ENCODE results near the gene ARID1B. TPM values are rescaled to one million over a fixed set of nuclear protein-coding genes. Genes with fewer than 3 reads are reported as not detected.

Gene ARID1B
- total and polyA plus RNA-seq, 2 of the 4 experiments (the other 2 are of a cell fraction), result 14.5 to 20.1 TPM

GRCh38 chr6:156952401-156952800 is 175.2 kb downstream of the ARID1B start:
- 73% methylated on average over 3 of the region's 5 CpGs; no CpG with 5 or more reads in 1 of the 2 experiments for WGBS, 2 experiments (ENCODE audit: extremely low coverage in 2 of 2, insufficient read length in 1 of 2)
- H3K27ac ChIP-seq (ENCODE audit: insufficient read depth, low read length), result peak overlapping the region; percentile 1; the same call in 1 of the 2 replicates
- H3K9me1 ChIP-seq (ENCODE audit: insufficient read depth, low read length), result peaks cover 22% of the 10 kb centered on the region
- no peak overlapping the region for H4K8ac ChIP-seq (ENCODE audit: low read depth in 2 of 2, low read length in 2 of 2)
- H4K20me1 ChIP-seq (ENCODE audit: insufficient read depth, low read length), result peaks cover 19% of the 10 kb centered on the region; the same call in 1 of the 2 replicates
- H2BK15ac ChIP-seq (ENCODE audit: low read depth, low read length), result peak overlapping the region; percentile 11; the same call in 2 of the 3 replicates
- no peak overlapping the region; the same call in 1 of the 2 replicates for H3K23ac ChIP-seq (ENCODE audit: low read depth, low read length)
- peaks cover 34 to 64% of the 10 kb centered on the region in 2 experiments for H3K79me1 ChIP-seq (ENCODE audit: low read depth in 1 of 2, low read length in 2 of 2)
- intact Hi-C loops (cut with micrococcal nuclease) (loop anchor here (2.0 to 10.0 kb wide), 4 partner anchors 70 to 322 kb away; no protein-coding TSS in a partner anchor), in situ Hi-C loops (cut with MboI; ENCODE audit: low sequenced_read_pairs) (loop anchor here (10.0 kb wide), 1 partner anchor 168 kb away; no protein-coding TSS in a partner anchor), dilution Hi-C loops (cut with HindIII; ENCODE audit: low sequenced_read_pairs, unreplicated experiment) (no loop called here)
- no peaks in the 10 kb centered on the region for H3K36me3 ChIP-seq (ENCODE audit: control insufficient read depth, insufficient read depth, low read length)
- no peak overlapping the region for H3K4me3 ChIP-seq (ENCODE audit: insufficient read depth, low read depth, low read length)
- no peaks in the 10 kb centered on the region for H3K27me3 ChIP-seq (ENCODE audit: control insufficient read depth, insufficient read depth, low read length)
- no peak overlapping the region for H3K56ac ChIP-seq (ENCODE audit: extremely low read depth, insufficient read depth, low read length)
- 0 out of 2 replicates have a peak overlapping the region, but pooled peaks have one; percentile 47 for H4K5ac ChIP-seq (ENCODE audit: low read depth, low read length)
- no peak overlapping the region for H3K9ac ChIP-seq (ENCODE audit: low read depth, low read length)
- ATAC-seq (ENCODE audit: low read depth) (no peak), DNase-seq (no peak)
- no peak overlapping the region for H3K18ac ChIP-seq (ENCODE audit: low read depth, low read length)
- no peak overlapping the region for H2BK20ac ChIP-seq (ENCODE audit: low read depth, low read length)
- H2AK9ac ChIP-seq (replicated peaks; ENCODE audit: low read depth, low read length, poor library complexity), result peak overlapping the region; percentile 18
- H3K14ac ChIP-seq (replicated peaks; ENCODE audit: low read depth, low read length), result no peak overlapping the region
- H2BK120ac ChIP-seq (ENCODE audit: low read depth, low read length), result peak overlapping the region; percentile 13
- TF ChIP-seq BHLHE40 (IDR thresholded peaks at IDR 0.05; ENCODE audit: low read depth, low read length) (no peak), RFX5 (IDR thresholded peaks at IDR 0.05; ENCODE audit: low read depth, low read length) (no peak)
- TF ChIP-seq, protein P1, sequence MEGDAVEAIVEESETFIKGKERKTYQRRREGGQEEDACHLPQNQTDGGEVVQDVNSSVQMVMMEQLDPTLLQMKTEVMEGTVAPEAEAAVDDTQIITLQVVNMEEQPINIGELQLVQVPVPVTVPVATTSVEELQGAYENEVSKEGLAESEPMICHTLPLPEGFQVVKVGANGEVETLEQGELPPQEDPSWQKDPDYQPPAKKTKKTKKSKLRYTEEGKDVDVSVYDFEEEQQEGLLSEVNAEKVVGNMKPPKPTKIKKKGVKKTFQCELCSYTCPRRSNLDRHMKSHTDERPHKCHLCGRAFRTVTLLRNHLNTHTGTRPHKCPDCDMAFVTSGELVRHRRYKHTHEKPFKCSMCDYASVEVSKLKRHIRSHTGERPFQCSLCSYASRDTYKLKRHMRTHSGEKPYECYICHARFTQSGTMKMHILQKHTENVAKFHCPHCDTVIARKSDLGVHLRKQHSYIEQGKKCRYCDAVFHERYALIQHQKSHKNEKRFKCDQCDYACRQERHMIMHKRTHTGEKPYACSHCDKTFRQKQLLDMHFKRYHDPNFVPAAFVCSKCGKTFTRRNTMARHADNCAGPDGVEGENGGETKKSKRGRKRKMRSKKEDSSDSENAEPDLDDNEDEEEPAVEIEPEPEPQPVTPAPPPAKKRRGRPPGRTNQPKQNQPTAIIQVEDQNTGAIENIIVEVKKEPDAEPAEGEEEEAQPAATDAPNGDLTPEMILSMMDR (conservative IDR thresholded peaks at IDR 0.05; ENCODE audit: low read depth, low read length), result no peak
- TF ChIP-seq, protein P2, sequence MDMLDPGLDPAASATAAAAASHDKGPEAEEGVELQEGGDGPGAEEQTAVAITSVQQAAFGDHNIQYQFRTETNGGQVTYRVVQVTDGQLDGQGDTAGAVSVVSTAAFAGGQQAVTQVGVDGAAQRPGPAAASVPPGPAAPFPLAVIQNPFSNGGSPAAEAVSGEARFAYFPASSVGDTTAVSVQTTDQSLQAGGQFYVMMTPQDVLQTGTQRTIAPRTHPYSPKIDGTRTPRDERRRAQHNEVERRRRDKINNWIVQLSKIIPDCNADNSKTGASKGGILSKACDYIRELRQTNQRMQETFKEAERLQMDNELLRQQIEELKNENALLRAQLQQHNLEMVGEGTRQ (IDR thresholded peaks at IDR 0.05; ENCODE audit: low read depth, low read length), result no peak
- BruUV-seq (replicated peaks), result no TSS peak
- H3K4me2 ChIP-seq (ENCODE audit: low read depth, low read length), result no peak overlapping the region
- peak overlapping the region; percentile 48 for H2AK5ac ChIP-seq (ENCODE audit: low read depth, low read length)
- H4K91ac ChIP-seq (ENCODE audit: insufficient read depth, low read depth, low read length), result peak overlapping the region; percentile 4; the same call in 1 of the 2 replicates
- H2AFZ ChIP-seq (replicated peaks; ENCODE audit: low read length, poor library complexity), result no peak overlapping the region
- H2BK5ac ChIP-seq (ENCODE audit: low read depth, low read length, poor library complexity, severe bottlenecking), result peak overlapping the region; percentile 19
- ChIA-PET CTCF (interaction anchor here (0.7 kb wide), 1 partner anchor 14 kb away, joined by 3 read pairs; no protein-coding TSS in a partner anchor), POLR2A (ENCODE audit: unreplicated experiment) (no interaction called here)
- H3K4me1 ChIP-seq (ENCODE audit: control insufficient read depth, insufficient read depth, low read length), result peaks cover 18% of the 10 kb centered on the region
- no peaks in the 10 kb centered on the region for H3K9me3 ChIP-seq (ENCODE audit: control insufficient read depth, insufficient read depth, low read length)
- peak overlapping the region; percentile 60 for H3K4ac ChIP-seq (ENCODE audit: low read depth, low read length)

All from IMR-90 (cell line).